HepG2 (cell line): ENCODE measurements around the gene CCDC38. TPM values are rescaled to one million over a fixed set of nuclear protein-coding genes. Genes with fewer than 3 reads are reported as not detected.

Experiments used
- ADNP ChIP-seq: sonication (generic); formaldehyde crosslinking; IDR thresholded peaks from 2 replicates; pipeline ENCODE4 v1.4.0; 2020; ENCODE audit warnings: missing genetic modification reagents
- ETV5 ChIP-seq: IDR thresholded peaks from 2 replicates; pipeline ENCODE4 v1.6.1; 2018; ENCODE audit warnings: missing biosample characterization, missing genetic modification reagents, inconsistent platforms, borderline replicate concordance
- GMEB2 ChIP-seq: IDR thresholded peaks from 2 replicates; pipeline ENCODE4 v1.6.1; 2016; ENCODE audit warnings: missing biosample characterization, missing genetic modification reagents, low read depth
- HNRNPK ChIP-seq: fragments of 200-400 bp; formaldehyde crosslinking; IDR thresholded peaks from 2 replicates; pipeline ENCODE4 v1.6.1; 2018; ENCODE audit warnings: low read length, low read depth, moderate library complexity, mild to moderate bottlenecking; ENCODE audit not compliant: poor library complexity, severe bottlenecking
- MED1 ChIP-seq: sonication (generic); formaldehyde crosslinking; IDR thresholded peaks from 2 replicates; pipeline ENCODE4 v1.4.0; 2020; ENCODE audit warnings: missing genetic modification reagents
- MTF2 ChIP-seq: sonication (generic); formaldehyde crosslinking; IDR thresholded peaks from 2 replicates; pipeline ENCODE4 v1.5.0; 2020; ENCODE audit warnings: missing genetic modification reagents, borderline replicate concordance
- NBN ChIP-seq: fragments of 450-650 bp; conservative IDR thresholded peaks from 2 replicates; pipeline ENCODE4 v1.6.1; 2017
- RARA ChIP-seq: IDR thresholded peaks from 2 replicates; pipeline ENCODE4 v1.6.1; 2016; ENCODE audit warnings: missing genetic modification reagents, missing compliant biosample characterization
- SMYD3 ChIP-seq: sonication (generic); formaldehyde crosslinking; IDR thresholded peaks from 2 replicates; pipeline ENCODE4 v1.8.1; 2023; ENCODE audit warnings: mild to moderate bottlenecking, missing genetic modification reagents
- SOX6 ChIP-seq, 2 experiments: fragments of 450-650 bp in 1 of 2; sonication (generic) in 1 of 2; formaldehyde crosslinking in 1 of 2; IDR thresholded peaks; 2 replicates each; pipeline versions ENCODE4 v1.4.0 to v1.6.1; 2017 to 2020; ENCODE audit warnings: antibody characterized with exemption in 1 of 2, mild to moderate bottlenecking in 1 of 2, missing genetic modification reagents in 1 of 2
- SRSF9 ChIP-seq: fragments of 200-400 bp; formaldehyde crosslinking; IDR thresholded peaks from 2 replicates; pipeline ENCODE4 v1.6.1; 2018; ENCODE audit warnings: borderline replicate concordance, mild to moderate bottlenecking, low read depth, low read length; ENCODE audit not compliant: insufficient read depth, poor library complexity, severe bottlenecking
- TBX3 ChIP-seq: fragments of 450-650 bp; IDR thresholded peaks from 2 replicates; pipeline ENCODE4 v1.6.1; 2017; ENCODE audit warnings: antibody characterized with exemption, mild to moderate bottlenecking, inconsistent platforms, borderline replicate concordance
- TCF12 ChIP-seq, 2 experiments: fragments of 450-650 bp in 1 of 2; sonication (generic) in 1 of 2; formaldehyde crosslinking in 1 of 2; IDR thresholded peaks; 2 replicates each; pipeline versions ENCODE4 v1.6.1 to v1.8.0; 2017 to 2022; ENCODE audit warnings: antibody characterized with exemption in 1 of 2, mild to moderate bottlenecking in 1 of 2, missing genetic modification reagents in 1 of 2, moderate library complexity in 1 of 2
- ZNF205 ChIP-seq: IDR thresholded peaks from 2 replicates; pipeline ENCODE4 v1.6.1; 2018; ENCODE audit warnings: missing biosample characterization, missing genetic modification reagents
- ZNF33B ChIP-seq: sonication (generic); formaldehyde crosslinking; IDR thresholded peaks from 2 replicates; pipeline ENCODE4 v1.5.1; 2020; ENCODE audit warnings: mild to moderate bottlenecking, missing genetic modification reagents
- ZNF678 ChIP-seq: sonication (generic); formaldehyde crosslinking; IDR thresholded peaks from 2 replicates; pipeline ENCODE4 v1.4.0; 2020; ENCODE audit warnings: mild to moderate bottlenecking, missing genetic modification reagents
- ZNF772 ChIP-seq: sonication (generic); formaldehyde crosslinking; IDR thresholded peaks from 2 replicates; pipeline ENCODE4 v1.5.0; 2020; ENCODE audit warnings: mild to moderate bottlenecking, missing genetic modification reagents
- ZNF800 ChIP-seq: sonication (generic); formaldehyde crosslinking; IDR thresholded peaks from 2 replicates; pipeline ENCODE4 v1.4.0; 2020; ENCODE audit warnings: missing genetic modification reagents
- polyA plus RNA-seq, 8 experiments: library from polyadenylated mRNA; depleted of rRNA in 3 of 8; stranded (reverse) in 7 of 8; unstranded in 1 of 8; fragments of >200 nt; fragmentation: Illumina TruSeq in 4 of 8; extraction: Trizol in 4 of 8; gene quantifications; 2 replicates each; pipeline versions ENCODE4 v1.2.1 to v1.2.3, GENCODE V29; 2011 to 2016; ENCODE audit warnings: low read depth in 4 of 8, missing spikeins in 1 of 8, mixed read lengths in 1 of 8; ENCODE audit not compliant: insufficient read depth in 1 of 8
- total RNA-seq, 5 experiments: library from RNA; depleted of rRNA; stranded (reverse); fragments of >200 nt; fragmentation: Illumina TruSeq; extraction: Trizol; gene quantifications; 2 replicates each; pipeline ENCODE4 v1.2.3, GENCODE V29; 2016; ENCODE audit warnings: low read depth in 1 of 5
- TF ChIP-seq, protein P1 (sequence below): sonication (generic); formaldehyde crosslinking; IDR thresholded peaks from 2 replicates; pipeline ENCODE4 v1.8.0; 2022; ENCODE audit warnings: mild to moderate bottlenecking, missing genetic modification reagents, moderate library complexity

The CCDC38 gene
- total and polyA plus RNA-seq, 2 of the 13 experiments (the other 11 are each of a cell fraction or from before 2014, with no cell fraction given) = 0.24 to 0.32 TPM

- TF ChIP-seq GMEB2 (CRISPR knock-in tag) = no peak
- TF ChIP-seq TCF12 (IDR thresholded peaks at IDR 0.05) = no peak
- TF ChIP-seq TCF12 (CRISPR knock-in tag; IDR thresholded peaks at IDR 0.05) = no peak
- TF ChIP-seq ETV5 (CRISPR knock-in tag) = peak; percentile 78; the same call in 1 of the 2 replicates
- no peak for TF ChIP-seq MTF2
- TF ChIP-seq MED1 (CRISPR knock-in tag) = peak; percentile 90
- peak; percentile 56; the same call in 1 of the 2 replicates for TF ChIP-seq ZNF772 (CRISPR knock-in tag)
- TF ChIP-seq, protein P1, sequence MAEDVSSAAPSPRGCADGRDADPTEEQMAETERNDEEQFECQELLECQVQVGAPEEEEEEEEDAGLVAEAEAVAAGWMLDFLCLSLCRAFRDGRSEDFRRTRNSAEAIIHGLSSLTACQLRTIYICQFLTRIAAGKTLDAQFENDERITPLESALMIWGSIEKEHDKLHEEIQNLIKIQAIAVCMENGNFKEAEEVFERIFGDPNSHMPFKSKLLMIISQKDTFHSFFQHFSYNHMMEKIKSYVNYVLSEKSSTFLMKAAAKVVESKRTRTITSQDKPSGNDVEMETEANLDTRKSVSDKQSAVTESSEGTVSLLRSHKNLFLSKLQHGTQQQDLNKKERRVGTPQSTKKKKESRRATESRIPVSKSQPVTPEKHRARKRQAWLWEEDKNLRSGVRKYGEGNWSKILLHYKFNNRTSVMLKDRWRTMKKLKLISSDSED = no peak
- TF ChIP-seq TBX3 = peak; percentile 83; the same call in 1 of the 2 replicates
- TF ChIP-seq SRSF9 = no peak
- no peak for TF ChIP-seq HNRNPK
- no peak for TF ChIP-seq ZNF678 (CRISPR knock-in tag)
- no peak for TF ChIP-seq ZNF800 (CRISPR knock-in tag)
- TF ChIP-seq SMYD3 (CRISPR knock-in tag) = no peak
- 0 out of 2 replicates have a peak, but pooled peaks have one; percentile 65 for TF ChIP-seq ZNF205 (CRISPR knock-in tag)
- TF ChIP-seq SOX6 (IDR thresholded peaks at IDR 0.05) = no peak
- peak; percentile 99 for TF ChIP-seq SOX6 (CRISPR knock-in tag; IDR thresholded peaks at IDR 0.05)
- TF ChIP-seq ZNF33B = no peak
- peak; percentile 99 for TF ChIP-seq RARA (CRISPR knock-in tag)
- no peak for TF ChIP-seq ADNP
- no peak for TF ChIP-seq NBN
Measured at GRCh38 chr12:95949477-95950206, 7.2 kb upstream of the CCDC38 start (continued).
